HEK293 (cell line): Measurements from ENCODE around the gene CAMK2G.

Experiments used
- CTCF ChIA-PET: fragments of 350-600 bp; formaldehyde crosslinking; extraction: SDS; loops from one replicate; lab custom pipeline; 2021; ENCODE audit warnings: antibody characterized with exemption; lab: Yijun Ruan, JAX
- POLR2A ChIA-PET: fragments of 300-600 bp; formaldehyde crosslinking; extraction: SDS; loops from one replicate; lab custom pipeline; 2020; ENCODE audit warnings: antibody characterized with exemption, inconsistent platforms; lab: Yijun Ruan, JAX
- H3K27ac ChIP-seq: fragments of 200-500 bp; sonication (Bioruptor generic); 2 replicates; pipeline ENCODE4 v1.5.1; 2014; ENCODE audit warnings: low read depth, low read length, control low read depth, inconsistent platforms; ENCODE audit errors: extremely low read depth
- H3K36me3 ChIP-seq, 2 experiments: fragments of 200-500 bp in 1 of 2; sonication (Bioruptor generic) in 1 of 2; 1 replicate in 1 of 2; 2 replicates in 1 of 2; pipeline ENCODE4 v1.5.1; 2014 to 2017; ENCODE audit warnings: inconsistent platforms in 2 of 2, low read length in 2 of 2; ENCODE audit not compliant: control insufficient read depth in 2 of 2, insufficient read depth in 1 of 2
- H3K4me1 ChIP-seq: fragments of 200-500 bp; sonication (Bioruptor generic); 2 replicates; pipeline ENCODE4 v1.5.1; 2014; ENCODE audit warnings: mild to moderate bottlenecking, low read length, inconsistent platforms; ENCODE audit not compliant: control insufficient read depth, insufficient read depth
- H3K4me3 ChIP-seq: 2 replicates; pipeline ENCODE4 v1.5.1; 2011; ENCODE audit warnings: low read depth, mild to moderate bottlenecking, control low read depth, low read length, moderate library complexity
- H3K9me3 ChIP-seq: fragments of 200-500 bp; sonication (Bioruptor generic); 2 replicates; pipeline ENCODE4 v1.5.1; 2014; ENCODE audit warnings: low read depth, low read length, inconsistent platforms; ENCODE audit not compliant: control insufficient read depth, insufficient read depth
- BCL11A ChIP-seq: fragments of 450-650 bp; formaldehyde crosslinking; IDR thresholded peaks from 2 replicates; pipeline ENCODE4 v1.5.1; 2016; ENCODE audit warnings: low read depth, missing biosample characterization, missing genetic modification characterization
- PRDM6 ChIP-seq: fragments of 450-650 bp; formaldehyde crosslinking; IDR thresholded peaks from 2 replicates; pipeline ENCODE4 v1.5.1; 2017; ENCODE audit warnings: missing biosample characterization, missing genetic modification characterization
- SCRT2 ChIP-seq: fragments of 450-650 bp; formaldehyde crosslinking; IDR thresholded peaks from 2 replicates; pipeline ENCODE4 v1.5.1; 2016; ENCODE audit warnings: missing biosample characterization, missing genetic modification characterization
- ZBTB10 ChIP-seq: fragments of 450-650 bp; formaldehyde crosslinking; IDR thresholded peaks from 2 replicates; pipeline ENCODE4 v1.5.1; 2016; ENCODE audit warnings: missing biosample characterization, missing genetic modification characterization
- ZBTB17 ChIP-seq: fragments of 450-650 bp; formaldehyde crosslinking; IDR thresholded peaks from 2 replicates; pipeline ENCODE4 v1.5.1; 2016; ENCODE audit warnings: missing biosample characterization, missing genetic modification characterization
- ZBTB8A ChIP-seq: fragments of 450-650 bp; formaldehyde crosslinking; IDR thresholded peaks from 2 replicates; pipeline ENCODE4 v1.5.1; 2016; ENCODE audit warnings: missing biosample characterization, missing genetic modification characterization
- ZIC2 ChIP-seq: fragments of 450-650 bp; formaldehyde crosslinking; IDR thresholded peaks from 2 replicates; pipeline ENCODE4 v1.5.1; 2016; ENCODE audit warnings: missing biosample characterization, missing genetic modification characterization
- ZNF398 ChIP-seq: fragments of 450-650 bp; formaldehyde crosslinking; IDR thresholded peaks from 2 replicates; pipeline ENCODE4 v1.5.1; 2017; ENCODE audit warnings: missing biosample characterization, missing genetic modification characterization
- ZNF423 ChIP-seq: fragments of 450-650 bp; formaldehyde crosslinking; IDR thresholded peaks from 2 replicates; pipeline ENCODE4 v1.5.1; 2016; ENCODE audit warnings: missing biosample characterization, missing genetic modification characterization
- ZNF600 ChIP-seq: fragments of 450-650 bp; formaldehyde crosslinking; IDR thresholded peaks from 2 replicates; pipeline ENCODE4 v1.5.1; 2016; ENCODE audit warnings: missing biosample characterization, missing genetic modification characterization
- ZNF664 ChIP-seq: fragments of 450-650 bp; formaldehyde crosslinking; IDR thresholded peaks from 2 replicates; pipeline ENCODE4 v1.5.1; 2016; ENCODE audit warnings: missing biosample characterization, missing genetic modification characterization
- ZNF76 ChIP-seq: fragments of 450-650 bp; formaldehyde crosslinking; IDR thresholded peaks from 2 replicates; pipeline ENCODE4; 2016; ENCODE audit warnings: low read depth, missing biosample characterization, missing genetic modification characterization, borderline replicate concordance

Gene CAMK2G

GRCh38 chr10:73810735-73811465, 63.5 kb downstream of the CAMK2G start (continued):
- TF ChIP-seq ZNF76 (tag by site-specific recombination): peak; percentile 58; the same call in 1 of the 2 replicates
- TF ChIP-seq ZIC2 (tag by site-specific recombination): peak; percentile 88
- TF ChIP-seq ZNF600 (tag by site-specific recombination): 0 out of 2 replicates have a peak, but pooled peaks have one; percentile 10
- 0 out of 2 replicates have a peak, but pooled peaks have one; percentile 4 for TF ChIP-seq ZBTB8A (tag by site-specific recombination)
- peak; percentile 58 for TF ChIP-seq ZBTB10 (tag by site-specific recombination)
- TF ChIP-seq SCRT2 (tag by site-specific recombination): peak; percentile 51

GRCh38 chr10:73810358-73810734, 64.0 kb downstream of the CAMK2G start:
- no peaks in the 10 kb centered on the region for H3K4me1 ChIP-seq
- H3K27ac ChIP-seq: no peak overlapping the region
- H3K4me3 ChIP-seq: peak overlapping the region; percentile 78
- POLR2A ChIA-PET: interaction anchor here (0.7 to 3.0 kb wide), 7 partner anchors 10 to 80 kb away, joined by 3 to 15 read pairs (median 4); partner anchors contain the start of genes CHCHD1 and ZSWIM8
- TF ChIP-seq ZNF398 (tag by site-specific recombination) (no peak), ZBTB17 (tag by site-specific recombination) (no peak), ZNF600 (tag by site-specific recombination) (no peak)
- CTCF ChIA-PET: interaction anchor here (0.6 kb wide), 2 partner anchors 457 to 1919 kb away, joined by 3 to 4 read pairs; no protein-coding TSS in a partner anchor
- peaks cover 11 to 61% of the 10 kb centered on the region in 2 experiments; a peak in 2 of 3 replicates for H3K36me3 ChIP-seq
- H3K9me3 ChIP-seq: no peaks in the 10 kb centered on the region

- H3K27ac ChIP-seq: no peak overlapping the region
- no peaks in the 10 kb centered on the region for H3K4me1 ChIP-seq
- H3K36me3 ChIP-seq: peaks cover 15 to 61% of the 10 kb centered on the region in 2 experiments; a peak in 2 of 3 replicates
- TF ChIP-seq ZNF664 (tag by site-specific recombination): no peak
- 0 out of 2 replicates have a peak, but pooled peaks have one; percentile 47 for TF ChIP-seq ZBTB17 (tag by site-specific recombination)
- 0 out of 2 replicates have a peak, but pooled peaks have one; percentile 16 for TF ChIP-seq ZNF600 (tag by site-specific recombination)
- no peak for TF ChIP-seq BCL11A
- TF ChIP-seq ZNF423 (tag by site-specific recombination): no peak
- no peak for TF ChIP-seq PRDM6
- H3K9me3 ChIP-seq: no peaks in the 10 kb centered on the region
- POLR2A ChIA-PET: interaction anchor here (0.6 to 3.0 kb wide), 6 partner anchors 9 to 558 kb away, joined by 3 to 15 read pairs (median 4); partner anchors contain the start of gene ZSWIM8
- H3K4me3 ChIP-seq: no peak overlapping the region
- CTCF ChIA-PET: interaction anchor here (0.6 to 0.8 kb wide), 3 partner anchors 8 to 70 kb away, joined by 3 to 5 read pairs (median 3); no protein-coding TSS in a partner anchor
Observed at GRCh38 chr10:73809061-73809818, 65.1 kb downstream of the CAMK2G start.
